GM10847 (cell line): ENCODE data around the gene FOXK1.

Experiments used
- POLR2A ChIP-seq: IDR thresholded peaks from 2 replicates; pipeline ENCODE4 v1.6.1; 2011; ENCODE audit not compliant: insufficient read length; ENCODE audit errors: extremely low read depth

Gene FOXK1

DNA sequence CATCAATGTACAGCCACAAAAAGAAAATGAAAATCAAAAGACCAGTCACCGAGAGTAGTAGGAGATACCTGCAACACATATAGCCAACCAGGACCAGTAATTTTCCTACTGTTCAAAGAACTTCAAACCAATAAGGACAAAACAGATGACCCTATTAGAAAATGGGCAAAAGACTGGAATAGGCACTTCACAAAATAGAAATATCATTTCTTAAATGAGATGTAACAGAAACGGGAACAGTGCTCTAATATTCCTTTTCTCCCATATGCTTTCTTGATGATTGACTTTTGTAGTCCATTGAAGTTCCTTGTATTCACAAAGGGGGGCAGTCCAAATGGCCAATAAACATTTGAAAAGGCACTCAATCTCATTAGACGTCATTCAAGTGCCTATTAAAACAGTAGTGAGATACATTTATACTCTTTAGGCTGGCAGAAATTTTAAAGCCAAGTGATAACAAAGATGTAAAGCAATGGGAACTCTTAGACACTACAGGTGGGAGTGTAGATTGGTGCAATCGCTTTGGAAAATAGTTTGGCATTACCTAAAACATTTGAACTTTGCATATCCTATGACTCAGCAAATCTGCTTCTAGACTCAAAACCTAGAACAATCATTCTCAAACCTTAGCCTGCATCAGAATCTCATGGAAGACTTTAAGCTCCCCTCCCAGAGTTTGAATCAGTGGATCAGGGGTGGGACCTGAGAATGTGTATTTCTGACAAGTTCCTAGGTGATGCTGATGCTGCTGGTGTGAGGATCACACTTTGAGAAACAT is 24.3 kb upstream of the FOXK1 start:
- TF ChIP-seq POLR2A: no peak

DNA sequence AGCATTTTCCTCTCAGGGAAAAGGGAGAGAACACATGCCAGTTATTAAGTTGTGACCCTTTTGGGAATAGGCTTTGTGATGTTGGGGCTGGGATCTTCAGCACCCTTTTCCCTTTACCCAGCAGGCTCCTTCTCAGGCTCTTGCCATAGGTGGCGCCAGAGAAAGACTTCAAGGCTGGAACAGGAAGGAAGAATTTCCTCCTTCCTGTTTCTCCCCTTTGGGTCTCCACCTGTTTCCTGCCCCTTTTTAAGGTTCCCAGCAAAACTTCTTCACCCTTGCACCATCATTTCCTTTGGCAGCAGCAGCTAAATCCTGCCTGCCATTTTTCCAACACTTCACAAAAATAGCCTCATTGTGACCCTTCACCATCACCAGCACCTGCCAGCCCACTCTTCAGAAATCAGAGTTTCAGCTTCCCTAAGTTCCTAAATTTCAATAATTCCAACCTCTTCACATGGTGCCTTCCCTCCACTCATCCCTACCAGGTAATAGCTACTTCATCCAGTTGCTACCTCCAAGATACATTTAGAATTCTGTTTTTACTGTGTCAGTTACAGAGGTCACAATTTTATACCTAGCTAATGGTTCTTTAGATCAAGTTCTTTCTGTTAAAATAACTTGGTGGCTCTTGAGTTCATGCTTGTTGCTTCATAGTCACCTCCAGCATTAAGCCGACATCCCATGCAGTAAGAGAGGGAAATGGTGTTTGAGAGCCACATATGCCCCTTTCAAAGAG is 22.4 kb upstream of the FOXK1 start:
- no peak for TF ChIP-seq POLR2A

DNA sequence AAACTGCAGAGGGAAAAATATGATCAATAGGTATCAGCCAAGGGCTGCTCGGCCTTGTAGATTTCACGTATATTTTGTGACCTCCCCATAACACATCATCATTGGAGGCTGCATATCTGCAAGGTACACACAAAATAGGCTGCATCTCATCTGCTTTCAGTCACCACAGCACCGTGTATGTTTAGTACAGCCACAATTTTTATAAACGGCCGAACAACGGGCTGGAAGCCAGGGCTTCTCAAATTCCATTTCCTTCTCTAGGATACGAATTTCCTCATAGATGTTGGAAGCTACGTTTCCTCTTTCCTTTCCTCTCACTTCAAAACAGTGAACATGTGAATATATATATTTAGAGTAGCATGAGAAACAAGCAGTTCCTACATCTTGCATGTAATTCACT is 20.2 kb upstream of the FOXK1 start:
- no peak for TF ChIP-seq POLR2A

DNA sequence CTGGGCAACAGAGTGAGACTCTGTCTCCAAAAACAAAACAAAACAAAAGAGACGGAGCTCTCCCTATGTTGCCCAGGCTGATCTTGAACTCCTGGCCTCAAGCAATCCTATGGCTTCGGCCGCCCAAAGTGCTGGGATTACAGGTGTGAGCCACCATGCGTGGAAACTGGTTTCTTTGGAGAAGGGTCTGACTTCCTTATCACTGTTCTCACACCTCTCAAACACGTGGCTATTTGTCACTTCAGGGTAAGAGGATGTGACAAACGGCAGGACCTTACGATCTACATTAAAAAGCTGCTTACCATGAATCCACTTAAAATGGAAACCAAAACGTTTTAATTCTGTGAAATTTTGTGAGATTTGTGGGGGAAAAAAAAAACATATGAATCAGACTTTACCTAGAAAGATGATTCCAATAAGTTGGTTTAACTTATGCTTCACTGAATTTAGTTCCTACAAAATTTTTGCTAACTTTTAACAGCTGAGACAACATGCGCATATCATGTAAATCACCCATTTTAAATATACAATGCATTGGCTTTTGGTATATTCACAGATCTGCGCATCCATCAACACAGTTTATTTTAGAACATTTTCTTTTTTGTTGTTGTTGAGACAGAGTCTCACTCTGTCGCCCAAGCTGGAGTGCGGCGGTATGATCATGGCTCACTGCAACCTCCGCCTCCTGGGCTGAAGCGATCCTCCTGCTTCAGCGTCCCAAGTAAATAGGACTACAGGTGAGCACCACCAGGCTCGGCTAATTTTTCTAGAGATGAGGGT is 18.7 kb upstream of the FOXK1 start:
- no peak for TF ChIP-seq POLR2A

DNA sequence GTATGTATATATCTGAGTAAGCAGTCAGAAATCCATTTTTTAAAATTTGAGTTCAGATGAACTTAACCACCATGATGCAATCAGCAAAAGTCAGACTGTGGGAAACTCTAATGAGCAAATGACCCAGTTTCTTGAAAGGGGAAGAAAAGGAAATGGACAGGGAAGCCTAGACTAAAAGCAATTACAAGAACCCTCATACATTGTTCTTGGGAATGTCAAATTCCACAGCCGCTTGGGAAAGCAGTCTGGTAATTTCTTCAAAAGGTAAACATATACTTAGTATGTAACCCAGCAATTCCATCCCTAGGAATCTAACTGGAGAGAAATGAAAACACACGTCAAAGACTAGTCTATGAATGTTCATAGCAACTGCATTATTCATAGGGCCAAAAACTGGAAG is 16.4 kb upstream of the FOXK1 start:
- TF ChIP-seq POLR2A: no peak

DNA sequence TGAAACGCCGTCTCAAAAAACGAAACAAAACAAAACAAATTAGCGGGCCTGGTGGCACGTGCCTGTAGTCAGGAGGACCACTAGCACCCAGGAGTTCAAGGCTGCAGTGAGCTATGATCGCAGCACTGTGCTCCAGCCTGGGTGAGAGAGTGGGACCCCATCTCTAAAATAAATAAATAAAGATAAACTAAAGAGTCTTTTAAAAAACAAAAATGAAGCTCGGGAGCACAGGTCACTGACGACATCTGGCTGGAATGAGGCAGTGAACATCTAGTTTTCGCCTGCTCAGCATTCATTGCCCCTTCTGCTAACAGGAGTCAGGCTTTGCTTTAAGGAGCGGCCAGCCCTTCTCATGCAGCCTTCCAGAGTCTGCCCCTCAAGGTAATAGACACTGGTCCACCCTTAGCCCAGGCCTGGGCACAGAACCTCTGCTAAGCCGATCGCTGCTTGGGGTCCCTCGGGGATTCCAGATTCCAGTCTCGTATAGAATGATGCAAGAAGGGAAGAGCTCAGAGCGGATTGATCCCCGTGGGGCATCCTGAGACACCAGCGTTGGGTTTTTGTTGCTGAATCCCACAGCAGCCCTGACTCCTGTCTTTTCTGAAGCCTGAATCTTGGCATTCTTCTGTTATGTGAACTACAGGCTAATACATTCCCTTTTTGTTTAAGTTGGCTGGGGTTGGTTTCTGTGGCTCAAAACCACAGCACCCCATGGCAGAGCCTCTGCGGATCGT is 14.2 kb upstream of the FOXK1 start:
- TF ChIP-seq POLR2A: no peak

DNA sequence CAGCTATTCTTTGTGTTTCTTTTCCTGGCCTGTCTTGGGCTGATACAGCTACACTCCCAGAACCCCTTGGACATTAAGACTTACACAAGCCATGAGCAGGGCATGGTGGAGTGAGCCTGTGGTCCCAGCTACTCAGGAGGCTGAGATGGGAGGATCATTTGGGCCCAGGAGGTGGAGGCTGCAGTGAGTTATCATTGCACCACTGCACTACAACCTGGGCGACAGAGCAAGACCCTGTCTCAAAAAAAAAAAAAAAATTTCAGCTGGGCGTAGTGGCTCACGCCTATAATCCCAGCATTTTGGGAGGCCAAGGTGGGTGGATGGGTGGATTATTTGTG is 13.6 kb upstream of the FOXK1 start:
- TF ChIP-seq POLR2A: no peak

DNA sequence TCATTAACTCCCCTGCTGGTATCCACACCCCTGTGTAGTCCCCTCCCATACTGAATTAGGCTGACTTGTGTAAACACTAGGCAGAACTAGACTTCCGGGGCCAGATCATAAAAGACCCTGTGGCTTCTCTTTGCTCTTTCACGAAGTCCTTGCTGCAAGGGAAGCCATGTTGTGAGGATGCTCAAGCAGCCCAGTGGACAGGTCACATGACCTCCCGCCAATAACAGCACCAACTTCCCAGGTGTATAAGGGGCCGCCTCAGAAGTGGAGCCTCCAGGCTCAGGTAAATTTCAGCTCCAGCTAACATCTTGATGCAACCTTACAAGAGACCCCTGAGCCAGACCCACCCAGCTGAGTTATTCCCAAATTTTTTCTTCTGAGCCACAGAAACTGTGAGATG is 11.3 kb upstream of the FOXK1 start:
- TF ChIP-seq POLR2A: no peak

DNA sequence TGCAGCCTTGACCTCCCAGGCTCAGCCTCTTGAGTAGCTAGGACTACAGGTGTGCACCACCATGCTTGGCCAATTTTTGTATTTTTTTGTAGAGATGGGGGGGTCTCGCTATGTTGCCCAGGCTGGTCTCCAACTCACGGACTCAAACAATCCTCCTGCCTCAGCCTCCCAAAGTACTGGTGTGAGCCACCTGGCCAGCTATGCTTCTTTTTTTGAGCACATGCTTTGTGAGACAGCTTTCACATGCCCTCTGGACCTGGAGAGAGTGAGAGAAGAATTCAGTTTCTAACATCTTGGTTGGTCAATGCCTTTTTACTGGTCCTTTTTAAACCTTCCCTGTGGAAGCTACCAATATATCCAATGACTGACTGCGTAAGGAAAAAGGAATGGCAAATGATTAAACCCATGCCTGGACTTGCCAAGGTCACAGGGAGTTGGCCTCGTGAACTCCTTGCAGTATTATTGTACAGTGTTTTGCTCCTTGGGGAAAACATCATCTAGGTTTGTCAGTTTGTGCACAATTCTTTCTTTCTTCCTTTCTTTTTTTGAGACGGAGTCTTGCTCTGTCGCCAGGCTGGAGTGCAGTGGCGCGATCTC is 6.2 kb upstream of the FOXK1 start:
- no peak for TF ChIP-seq POLR2A

DNA sequence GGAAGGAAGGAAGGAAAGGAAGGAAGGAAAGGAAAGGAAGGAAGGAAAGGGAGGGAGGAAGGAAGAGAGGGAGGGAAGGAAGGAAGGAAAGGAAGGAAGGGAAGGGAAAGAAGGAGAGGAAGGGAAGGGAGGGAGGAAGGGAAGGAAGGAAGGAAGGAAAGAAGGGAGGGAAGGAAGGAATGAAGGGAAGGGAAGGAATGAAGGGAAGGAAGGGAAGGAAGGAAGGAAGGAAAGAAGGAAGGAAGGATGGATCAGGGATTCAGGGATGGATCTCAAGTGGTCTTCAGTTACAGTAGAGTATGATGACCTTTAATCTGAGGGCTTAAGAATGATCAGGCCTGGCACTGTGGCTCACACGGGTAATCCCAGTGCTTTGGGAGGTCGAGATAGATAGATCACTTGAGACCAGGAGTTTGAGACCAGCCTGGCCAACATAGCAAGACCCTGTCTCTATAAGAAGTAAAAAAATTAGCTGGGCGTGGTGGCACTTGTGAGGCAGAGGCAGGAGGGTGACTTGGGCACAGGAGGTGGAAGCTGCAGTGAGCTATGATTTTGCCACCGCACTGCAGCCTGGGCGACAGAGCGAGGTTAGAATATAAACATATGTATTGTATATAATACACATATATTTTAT is 760 bp upstream of the FOXK1 start:
- TF ChIP-seq POLR2A: no peak

DNA sequence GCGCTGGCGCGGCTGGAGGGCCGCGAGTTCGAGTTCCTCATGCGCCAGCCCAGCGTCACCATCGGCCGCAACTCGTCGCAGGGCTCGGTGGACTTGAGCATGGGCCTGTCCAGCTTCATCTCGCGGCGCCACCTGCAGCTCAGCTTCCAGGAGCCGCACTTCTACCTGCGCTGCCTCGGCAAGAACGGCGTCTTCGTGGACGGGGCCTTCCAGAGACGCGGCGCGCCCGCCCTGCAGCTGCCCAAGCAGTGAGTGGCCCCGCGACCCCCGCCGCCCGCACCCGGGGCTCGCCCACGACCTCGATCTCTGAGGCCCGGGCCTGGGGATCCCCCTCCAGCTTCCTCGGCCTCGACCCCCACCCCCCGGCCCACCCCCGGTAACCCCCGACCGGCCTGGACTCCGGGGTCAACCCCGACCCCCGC is 537 bp downstream of the FOXK1 start:
- TF ChIP-seq POLR2A: no peak

DNA sequence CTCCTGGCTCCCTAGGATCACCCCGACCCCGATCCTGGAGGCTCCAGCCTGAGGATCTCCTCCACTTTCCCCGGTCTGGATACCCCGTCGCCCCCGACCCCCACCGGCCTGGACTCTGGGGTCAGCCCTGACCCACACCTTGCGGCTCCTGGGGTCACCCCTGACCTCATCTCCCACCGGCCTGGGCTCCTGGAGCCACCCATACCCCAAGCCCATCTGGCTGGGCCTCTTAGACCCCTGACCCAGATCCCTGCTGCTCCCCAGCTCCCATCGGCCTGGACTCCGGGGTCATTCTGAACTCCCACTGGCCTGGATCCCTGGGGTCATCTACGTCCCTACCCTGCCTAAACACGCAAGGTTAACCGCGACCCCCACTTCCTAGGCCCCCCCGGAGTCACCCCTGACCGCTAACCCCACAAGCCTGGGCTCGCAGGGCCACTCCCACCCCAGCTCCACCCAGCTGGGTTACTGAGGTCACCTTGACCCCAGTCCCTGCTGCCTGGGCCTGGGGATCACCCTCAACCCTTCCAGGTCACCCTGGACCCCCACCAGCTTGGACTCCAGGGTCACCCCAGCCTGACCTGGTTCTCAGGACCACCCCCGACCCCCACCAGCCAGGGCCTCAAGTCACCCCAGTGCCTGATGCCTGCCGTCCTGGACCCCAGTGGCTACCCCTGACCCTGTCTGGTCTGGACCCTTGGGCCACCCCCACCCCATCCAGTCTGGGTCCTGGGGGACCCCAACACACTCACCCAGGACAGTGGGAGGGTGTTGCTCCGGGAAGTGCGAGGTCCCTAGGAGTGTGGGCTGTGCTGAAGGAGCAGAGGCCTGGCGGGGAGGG is 1.2 kb downstream of the FOXK1 start:
- TF ChIP-seq POLR2A: no peak

DNA sequence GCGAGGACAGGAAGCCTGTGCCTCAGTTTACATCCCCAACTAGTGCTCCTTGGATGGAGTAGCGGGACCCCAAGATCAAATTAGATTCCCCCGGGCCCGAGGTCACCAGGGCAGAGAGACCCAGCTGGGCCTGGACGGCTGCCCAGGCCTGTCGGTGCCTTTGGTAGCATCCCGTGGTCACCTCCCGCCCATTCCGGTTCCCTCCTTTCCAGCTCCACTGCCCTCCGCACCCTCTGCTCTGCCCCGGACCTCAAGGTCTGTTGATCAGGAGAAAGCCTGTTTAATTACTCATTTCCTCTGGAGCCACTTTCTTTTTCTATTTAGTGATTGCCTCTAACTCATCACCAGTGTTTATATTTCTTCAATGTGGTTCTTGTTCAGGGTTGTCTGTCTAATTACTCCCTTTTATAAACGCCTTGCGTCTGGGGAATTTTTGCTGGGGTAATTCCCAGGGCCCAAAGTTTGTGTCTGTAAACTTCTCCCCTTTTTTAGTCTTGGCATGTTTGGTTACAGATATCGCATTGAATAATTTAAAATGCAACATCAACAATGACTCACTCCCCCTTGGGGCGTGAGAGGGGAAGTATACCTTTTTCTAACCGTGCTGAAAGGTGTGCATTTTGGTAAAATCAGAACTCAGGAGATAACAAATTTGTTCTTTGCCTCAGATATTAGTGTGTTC is 1.9 kb downstream of the FOXK1 start:
- no peak for TF ChIP-seq POLR2A
